ENCODE measurements around the gene KRT85. TPM values are rescaled to one million over a fixed set of nuclear protein-coding genes. Genes with fewer than 3 reads are reported as not detected.

Gene KRT85
- total and polyA plus RNA-seq, 2 donors: 0.24 to 0.59 TPM

DNA sequence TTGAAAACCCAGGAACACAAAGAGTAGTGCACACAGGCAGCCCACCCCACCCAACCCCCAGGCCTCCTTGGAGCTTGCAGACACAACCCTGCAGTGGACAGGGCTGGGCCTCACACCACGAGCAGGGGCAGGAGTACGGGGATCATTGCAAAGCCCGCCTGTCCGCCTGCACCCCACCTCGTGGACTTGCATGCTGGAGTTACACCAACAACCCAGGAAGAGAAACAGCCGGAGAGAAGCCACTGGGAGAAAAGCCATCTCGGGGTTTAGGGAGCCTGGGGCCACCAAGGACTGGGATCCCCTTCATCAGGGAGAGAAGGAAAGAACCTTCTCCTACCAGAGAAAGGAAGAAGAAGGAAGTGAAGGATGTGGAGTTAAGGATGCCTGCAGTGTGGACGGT is 10.0 kb upstream of the KRT85 start:
- Histone ChIP-seq H3K36me3 (ENCODE audit: control insufficient read depth in 2 of 2, insufficient read depth in 2 of 2, low read length in 1 of 2) (no peaks in the 10 kb centered on the region), H3K4me3 (ENCODE audit: low read length in 2 of 2) (no peak overlapping the region), H3K9me3 (ENCODE audit: control insufficient read depth in 2 of 2, insufficient read depth in 1 of 2, low read length in 1 of 2) (no peaks in the 10 kb centered on the region), H3K4me1 (ENCODE audit: control insufficient read depth in 2 of 2, insufficient read depth in 2 of 2, low read length in 2 of 2) (no peaks in the 10 kb centered on the region), H3K27ac (ENCODE audit: low read depth in 1 of 2, low read length in 1 of 2) (no peak overlapping the region), H3K27me3 (ENCODE audit: control insufficient read depth in 2 of 2, insufficient read depth in 1 of 2, low read length in 1 of 2) (peaks cover 0 to 19% of the 10 kb centered on the region in 2 donors)
- WGBS: 96% methylated on average over 8 of the region's 8 CpGs
- no peak for DNase-seq (ENCODE audit: low read depth in 6 of 9, low spot score in 9 of 9)

DNA sequence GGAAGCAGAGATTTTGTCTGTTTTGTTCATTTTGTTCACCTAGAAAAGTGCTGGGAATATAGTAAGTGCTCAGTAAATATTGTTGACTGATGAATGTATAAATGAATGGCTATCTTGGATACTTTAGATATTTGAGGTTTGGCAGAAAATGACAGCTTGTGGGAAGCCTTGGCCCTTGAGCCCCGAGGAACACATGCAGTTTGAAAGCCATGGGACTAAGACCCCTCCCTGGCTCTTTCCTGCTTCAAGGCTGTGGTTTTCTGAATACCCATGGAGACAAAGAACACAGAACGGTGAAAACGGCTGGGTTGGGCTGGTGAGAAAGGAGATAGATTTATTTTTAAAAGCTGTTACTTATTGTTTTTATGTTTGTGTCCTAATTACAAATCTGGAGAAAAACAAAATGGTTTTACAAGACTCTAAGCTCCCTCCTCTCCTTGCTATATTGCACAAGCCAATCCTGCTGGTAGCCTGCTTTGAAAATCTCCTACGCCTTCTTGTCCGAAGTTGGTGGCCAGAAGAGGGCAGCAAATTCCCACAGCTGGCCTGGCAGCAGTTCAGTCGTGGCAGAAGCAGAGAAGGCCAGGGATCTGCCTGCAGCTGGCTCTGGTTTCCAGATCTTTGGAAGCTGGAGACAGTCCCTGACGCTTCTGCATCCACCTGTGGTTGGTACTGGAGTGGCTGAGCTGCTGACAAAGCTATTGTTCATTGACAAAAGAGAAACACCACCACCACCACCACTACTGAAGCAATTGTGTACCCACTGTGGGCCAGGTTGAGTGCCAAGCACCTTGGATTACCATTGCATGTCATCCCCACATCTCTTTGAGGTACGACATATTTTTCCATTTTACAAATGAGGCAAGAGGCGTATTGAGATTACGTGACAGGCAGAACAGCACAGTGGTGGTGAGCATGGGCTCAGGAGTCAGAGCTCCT is 5.2 kb upstream of the KRT85 start:
- Histone ChIP-seq H3K4me1 (ENCODE audit: control insufficient read depth in 2 of 2, insufficient read depth in 2 of 2, low read length in 2 of 2) (peaks cover 0 to 8% of the 10 kb centered on the region in 2 donors), H3K27me3 (ENCODE audit: control insufficient read depth in 2 of 2, insufficient read depth in 1 of 2, low read length in 1 of 2) (peaks cover 0 to 14% of the 10 kb centered on the region in 2 donors), H3K27ac (ENCODE audit: low read depth in 1 of 2, low read length in 1 of 2) (no peak overlapping the region), H3K4me3 (ENCODE audit: low read length in 2 of 2) (no peak overlapping the region), H3K9me3 (ENCODE audit: control insufficient read depth in 2 of 2, insufficient read depth in 1 of 2, low read length in 1 of 2) (no peaks in the 10 kb centered on the region), H3K36me3 (ENCODE audit: control insufficient read depth in 2 of 2, insufficient read depth in 2 of 2, low read length in 1 of 2) (no peaks in the 10 kb centered on the region)
- 34% methylated on average over 10 of the region's 10 CpGs for WGBS
- DNase-seq (ENCODE audit: low read depth in 6 of 9, low spot score in 9 of 9): peak in 3 of 9 donors; percentile 25 to 49 (median 46)

DNA sequence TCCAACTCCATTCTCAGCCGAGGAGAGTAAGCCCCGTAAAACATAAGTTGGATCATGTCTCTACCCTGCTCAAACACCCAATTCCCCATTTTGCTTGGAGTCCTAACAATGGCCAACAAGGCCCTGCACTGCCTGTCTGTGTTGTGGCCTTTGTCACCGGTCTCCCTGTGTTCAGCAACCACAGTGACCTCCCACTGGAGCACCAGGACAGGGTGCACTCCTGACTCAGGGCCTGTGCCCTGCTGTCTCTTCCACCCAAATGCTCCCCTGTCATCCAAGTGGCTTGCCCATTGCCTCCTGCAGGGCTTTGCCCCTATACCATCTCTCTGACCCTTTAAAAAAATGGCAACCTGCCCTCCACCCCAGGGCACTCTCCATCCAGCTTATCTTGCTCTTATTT is 4.4 kb upstream of the KRT85 start:
- H3K4me3 ChIP-seq (ENCODE audit: low read length in 2 of 2): no peak overlapping the region
- peaks cover 0 to 8% of the 10 kb centered on the region in 2 donors for H3K4me1 ChIP-seq (ENCODE audit: control insufficient read depth in 2 of 2, insufficient read depth in 2 of 2, low read length in 2 of 2)
- H3K27me3 ChIP-seq (ENCODE audit: control insufficient read depth in 2 of 2, insufficient read depth in 1 of 2, low read length in 1 of 2): peaks cover 0 to 18% of the 10 kb centered on the region in 2 donors
- WGBS: 91% methylated on average over 3 of the region's 3 CpGs
- no peaks in the 10 kb centered on the region for H3K9me3 ChIP-seq (ENCODE audit: control insufficient read depth in 2 of 2, insufficient read depth in 1 of 2, low read length in 1 of 2)
- H3K36me3 ChIP-seq (ENCODE audit: control insufficient read depth in 2 of 2, insufficient read depth in 2 of 2, low read length in 1 of 2): no peaks in the 10 kb centered on the region
- no peak for DNase-seq (ENCODE audit: low read depth in 6 of 9, low spot score in 9 of 9)
- H3K27ac ChIP-seq (ENCODE audit: low read depth in 1 of 2, low read length in 1 of 2): no peak overlapping the region

DNA sequence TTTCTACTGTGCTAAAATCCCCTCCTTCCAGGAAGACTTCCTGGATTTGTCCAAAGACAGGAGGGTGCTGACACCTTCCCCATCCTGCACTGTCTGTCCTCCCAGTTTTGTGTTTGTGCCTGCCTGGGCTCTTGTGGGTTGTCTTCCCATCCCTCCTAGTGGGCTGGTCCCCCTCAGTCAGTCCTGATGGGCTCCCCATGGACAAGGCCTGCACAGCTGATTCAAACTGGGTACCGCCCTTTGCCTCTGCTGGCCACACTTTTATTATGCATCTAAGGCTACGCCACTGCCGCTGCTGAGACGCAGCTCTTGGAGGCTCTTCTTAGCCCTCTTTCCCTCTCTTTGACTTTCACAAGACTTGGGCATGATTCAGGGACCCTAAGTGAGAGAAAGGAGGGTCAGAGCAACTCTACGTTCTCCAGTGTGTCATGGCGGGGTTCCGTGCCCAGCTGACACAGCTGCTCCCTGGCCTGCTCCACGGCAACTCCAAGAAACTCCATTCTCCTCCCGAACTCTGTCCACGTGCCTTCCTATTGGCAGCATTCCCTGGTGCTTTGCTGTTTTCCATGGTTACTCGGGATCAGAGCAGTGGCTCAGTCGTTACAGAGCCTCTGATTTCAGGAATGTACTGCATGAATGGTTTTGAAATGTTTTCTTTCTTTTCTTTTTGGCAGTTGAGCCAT is 3.8 kb upstream of the KRT85 start:
- H3K9me3 ChIP-seq (ENCODE audit: control insufficient read depth in 2 of 2, insufficient read depth in 1 of 2, low read length in 1 of 2): no peaks in the 10 kb centered on the region
- no peak for DNase-seq (ENCODE audit: low read depth in 6 of 9, low spot score in 9 of 9)
- H3K27me3 ChIP-seq (ENCODE audit: control insufficient read depth in 2 of 2, insufficient read depth in 1 of 2, low read length in 1 of 2): peaks cover 0 to 19% of the 10 kb centered on the region in 2 donors
- H3K36me3 ChIP-seq (ENCODE audit: control insufficient read depth in 2 of 2, insufficient read depth in 2 of 2, low read length in 1 of 2): no peaks in the 10 kb centered on the region
- 92% methylated on average over 12 of the region's 12 CpGs for WGBS
- H3K4me1 ChIP-seq (ENCODE audit: control insufficient read depth in 2 of 2, insufficient read depth in 2 of 2, low read length in 2 of 2): peaks cover 0 to 8% of the 10 kb centered on the region in 2 donors
- no peak overlapping the region for H3K4me3 ChIP-seq (ENCODE audit: low read length in 2 of 2)
- H3K27ac ChIP-seq (ENCODE audit: low read depth in 1 of 2, low read length in 1 of 2): peak overlapping the region; percentile 37 to 56

DNA sequence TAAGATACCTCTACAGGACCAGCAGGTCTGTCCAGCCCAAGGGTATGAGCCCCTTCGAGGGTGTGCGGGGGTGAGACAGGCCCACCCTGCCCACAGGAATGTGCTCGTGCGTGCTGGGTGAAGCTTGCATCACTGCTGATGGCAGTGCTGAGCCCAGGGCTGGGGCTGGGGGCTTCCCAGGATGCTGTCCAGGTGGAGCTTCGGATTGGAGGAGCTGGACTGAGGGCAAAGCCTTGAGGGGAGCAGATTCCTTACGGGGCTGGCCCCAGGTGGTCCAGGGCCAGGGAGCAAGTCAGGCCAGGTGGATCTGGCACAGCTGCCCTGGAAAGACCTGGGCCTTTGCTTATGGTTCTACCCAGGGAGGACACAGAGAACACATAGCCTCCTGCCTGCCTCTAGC is 2.5 kb upstream of the KRT85 start:
- no peak for DNase-seq (ENCODE audit: low read depth in 6 of 9, low spot score in 9 of 9)
- WGBS: 80% methylated on average over 6 of the region's 6 CpGs

DNA sequence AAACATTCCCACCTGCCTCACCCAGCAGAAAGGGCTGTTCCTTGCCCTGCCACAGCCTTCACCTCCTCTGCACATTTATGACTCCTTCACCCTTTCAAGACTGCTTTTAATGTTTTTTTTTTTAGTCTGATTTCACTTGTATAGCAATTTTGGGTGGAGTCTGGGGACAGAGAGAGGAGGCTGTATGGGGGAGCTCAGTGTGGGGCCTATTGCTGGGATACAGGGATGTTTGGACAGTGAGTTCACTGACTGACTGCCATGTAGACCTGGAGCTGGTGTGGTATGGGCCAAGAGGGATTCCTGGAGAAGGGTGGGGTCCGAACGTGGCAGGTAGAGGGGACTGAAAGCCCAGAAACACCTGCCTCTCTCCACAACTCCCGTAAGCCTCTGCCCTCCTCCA is 1.9 kb upstream of the KRT85 start:
- no peak overlapping the region for H3K4me3 ChIP-seq (ENCODE audit: low read length in 2 of 2)
- peaks cover 0 to 8% of the 10 kb centered on the region in 2 donors for H3K4me1 ChIP-seq (ENCODE audit: control insufficient read depth in 2 of 2, insufficient read depth in 2 of 2, low read length in 2 of 2)
- no peak for DNase-seq (ENCODE audit: low read depth in 6 of 9, low spot score in 9 of 9)
- H3K36me3 ChIP-seq (ENCODE audit: control insufficient read depth in 2 of 2, insufficient read depth in 2 of 2, low read length in 1 of 2): no peaks in the 10 kb centered on the region
- H3K9me3 ChIP-seq (ENCODE audit: control insufficient read depth in 2 of 2, insufficient read depth in 1 of 2, low read length in 1 of 2): no peaks in the 10 kb centered on the region
- peaks cover 0 to 21% of the 10 kb centered on the region in 2 donors for H3K27me3 ChIP-seq (ENCODE audit: control insufficient read depth in 2 of 2, insufficient read depth in 1 of 2, low read length in 1 of 2)
- WGBS: 83% methylated on average over 3 of the region's 3 CpGs
- H3K27ac ChIP-seq (ENCODE audit: low read depth in 1 of 2, low read length in 1 of 2): no peak overlapping the region

More for the DNA sequence above, 2.5 kb upstream of the KRT85 start:
- Histone ChIP-seq H3K4me3 (ENCODE audit: low read length in 2 of 2) (no peak overlapping the region), H3K27ac (ENCODE audit: low read depth in 1 of 2, low read length in 1 of 2) (no peak overlapping the region), H3K27me3 (ENCODE audit: control insufficient read depth in 2 of 2, insufficient read depth in 1 of 2, low read length in 1 of 2) (peaks cover 0 to 21% of the 10 kb centered on the region in 2 donors), H3K4me1 (ENCODE audit: control insufficient read depth in 2 of 2, insufficient read depth in 2 of 2, low read length in 2 of 2) (peaks cover 0 to 8% of the 10 kb centered on the region in 2 donors), H3K36me3 (ENCODE audit: control insufficient read depth in 2 of 2, insufficient read depth in 2 of 2, low read length in 1 of 2) (no peaks in the 10 kb centered on the region), H3K9me3 (ENCODE audit: control insufficient read depth in 2 of 2, insufficient read depth in 1 of 2, low read length in 1 of 2) (no peaks in the 10 kb centered on the region)

DNA sequence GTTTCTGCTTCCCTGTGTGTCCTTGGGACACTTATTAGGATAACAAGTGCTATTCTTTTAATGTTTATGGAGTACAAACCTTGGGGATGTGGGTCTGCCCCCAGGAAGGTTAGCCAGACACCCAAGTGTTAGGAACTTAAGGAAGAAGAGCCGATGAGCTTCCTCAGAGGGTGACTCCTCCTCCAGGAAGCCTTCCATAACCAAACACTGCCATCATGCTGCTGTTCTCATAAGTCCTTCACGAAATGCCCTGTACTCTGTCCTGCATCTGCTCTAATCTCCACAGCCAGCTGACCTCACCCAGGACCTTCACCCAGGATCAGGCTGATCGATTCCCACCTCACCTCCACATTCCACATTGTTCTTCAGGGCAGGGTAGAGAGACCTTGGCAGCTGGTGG is 1.2 kb upstream of the KRT85 start:
- H3K36me3 ChIP-seq (ENCODE audit: control insufficient read depth in 2 of 2, insufficient read depth in 2 of 2, low read length in 1 of 2): no peaks in the 10 kb centered on the region
- no peak for DNase-seq (ENCODE audit: low read depth in 6 of 9, low spot score in 9 of 9)
- H3K4me1 ChIP-seq (ENCODE audit: control insufficient read depth in 2 of 2, insufficient read depth in 2 of 2, low read length in 2 of 2): peaks cover 0 to 8% of the 10 kb centered on the region in 2 donors
- no peaks in the 10 kb centered on the region for H3K9me3 ChIP-seq (ENCODE audit: control insufficient read depth in 2 of 2, insufficient read depth in 1 of 2, low read length in 1 of 2)
- H3K27ac ChIP-seq (ENCODE audit: low read depth in 1 of 2, low read length in 1 of 2): no peak overlapping the region
- peaks cover 0 to 21% of the 10 kb centered on the region in 2 donors for H3K27me3 ChIP-seq (ENCODE audit: control insufficient read depth in 2 of 2, insufficient read depth in 1 of 2, low read length in 1 of 2)
- no peak overlapping the region for H3K4me3 ChIP-seq (ENCODE audit: low read length in 2 of 2)
- 75% methylated on average over 3 of the region's 3 CpGs for WGBS

DNA sequence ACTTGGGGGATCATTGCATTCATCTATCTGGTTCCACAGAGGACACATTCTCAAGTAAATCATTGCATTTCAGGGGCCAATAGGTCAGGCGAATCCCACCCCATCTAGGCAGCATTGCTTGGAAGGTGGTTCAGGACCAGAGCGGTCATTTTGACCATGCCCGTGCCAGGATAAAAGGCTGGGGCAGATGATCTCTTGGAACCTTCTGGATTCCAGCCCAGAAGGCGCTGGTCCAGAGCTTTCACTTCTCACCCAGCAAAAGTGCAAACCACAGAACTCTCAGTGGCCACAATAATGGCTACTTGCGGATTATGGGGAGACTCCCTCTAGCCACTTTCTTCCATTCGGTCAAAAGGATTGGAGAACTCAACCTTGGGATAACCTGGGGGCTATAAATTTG is 595 bp upstream of the KRT85 start:
- Histone ChIP-seq H3K27ac (ENCODE audit: low read depth in 1 of 2, low read length in 1 of 2) (no peak overlapping the region), H3K9me3 (ENCODE audit: control insufficient read depth in 2 of 2, insufficient read depth in 1 of 2, low read length in 1 of 2) (no peaks in the 10 kb centered on the region), H3K4me3 (ENCODE audit: low read length in 2 of 2) (no peak overlapping the region), H3K27me3 (ENCODE audit: control insufficient read depth in 2 of 2, insufficient read depth in 1 of 2, low read length in 1 of 2) (peaks cover 0 to 21% of the 10 kb centered on the region in 2 donors), H3K36me3 (ENCODE audit: control insufficient read depth in 2 of 2, insufficient read depth in 2 of 2, low read length in 1 of 2) (no peaks in the 10 kb centered on the region), H3K4me1 (ENCODE audit: control insufficient read depth in 2 of 2, insufficient read depth in 2 of 2, low read length in 2 of 2) (peaks cover 0 to 8% of the 10 kb centered on the region in 2 donors)
- 91% methylated on average over 6 of the region's 6 CpGs for WGBS
- DNase-seq (ENCODE audit: low read depth in 6 of 9, low spot score in 9 of 9): no peak

DNA sequence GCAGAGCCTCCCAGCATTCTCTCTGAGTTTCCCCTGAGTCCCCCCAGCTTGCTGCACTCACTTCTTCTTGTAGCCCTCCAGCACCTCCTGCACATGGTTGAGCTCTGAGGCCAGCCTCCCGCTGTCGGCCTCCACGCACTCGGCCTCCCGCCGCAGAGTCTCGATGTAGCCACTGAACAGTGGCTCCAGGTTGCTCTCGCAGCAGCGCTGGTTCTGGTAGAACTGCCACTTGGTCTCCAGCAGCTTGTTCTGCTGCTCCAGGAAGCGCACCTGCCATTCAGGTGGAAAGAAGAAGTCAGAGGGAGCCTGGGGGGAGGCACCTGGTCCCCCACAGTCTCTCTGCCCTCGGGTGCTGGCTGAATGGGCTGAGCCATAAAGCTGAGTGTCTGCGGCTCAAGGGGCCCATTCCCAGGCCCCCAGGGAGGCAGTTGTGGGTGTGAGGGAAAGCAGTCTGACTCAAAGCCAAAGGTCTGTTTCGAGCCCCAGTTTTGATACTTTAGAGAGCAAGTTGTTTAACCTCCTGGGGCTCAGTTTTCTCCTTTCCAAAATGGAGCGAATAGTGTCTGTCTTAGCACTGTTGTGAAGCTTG is 2.3 kb downstream of the KRT85 start:
- WGBS: 87% methylated on average over 14 of the region's 14 CpGs
- Histone ChIP-seq H3K27me3 (ENCODE audit: control insufficient read depth in 2 of 2, insufficient read depth in 1 of 2, low read length in 1 of 2) (peaks cover 0 to 20% of the 10 kb centered on the region in 2 donors), H3K27ac (ENCODE audit: low read depth in 1 of 2, low read length in 1 of 2) (no peak overlapping the region), H3K4me3 (ENCODE audit: low read length in 2 of 2) (no peak overlapping the region), H3K9me3 (ENCODE audit: control insufficient read depth in 2 of 2, insufficient read depth in 1 of 2, low read length in 1 of 2) (no peaks in the 10 kb centered on the region), H3K36me3 (ENCODE audit: control insufficient read depth in 2 of 2, insufficient read depth in 2 of 2, low read length in 1 of 2) (no peaks in the 10 kb centered on the region), H3K4me1 (ENCODE audit: control insufficient read depth in 2 of 2, insufficient read depth in 2 of 2, low read length in 2 of 2) (peaks cover 0 to 3% of the 10 kb centered on the region in 2 donors)
- no peak for DNase-seq (ENCODE audit: low read depth in 6 of 9, low spot score in 9 of 9)

Measured in thymus (tissue), 11 donors.